Hematopoietic multipotent progenitor cell treated with erythropoietin and hydrocortisone succinate and interleukin-3 and kit ligand, for 15 days (in vitro differentiated cells): ENCODE results near the gene SYTL1.

Experiments used
- DNase-seq: peaks from one replicate; pipeline ENCODE4 v3.0.0-alpha.2; 2015; ENCODE audit warnings: low spot score

The SYTL1 gene

GRCh38 chr1:27364696-27365371, 23.0 kb downstream of the SYTL1 start:
- DNase-seq = no peak

- peak; percentile 78 for DNase-seq
Measured at GRCh38 chr1:27365372-27366112, 23.7 kb downstream of the SYTL1 start.

- no peak for DNase-seq
Measured at GRCh38 chr1:27366113-27366410, 24.2 kb downstream of the SYTL1 start.

- DNase-seq = peak; percentile 52
Measured at GRCh38 chr1:27366411-27367159, 24.8 kb downstream of the SYTL1 start, which contains the start of gene MAP3K6. MAP3K6 (minus strand) TSS chr1:27366961; CDS start chr1:27366597, 364 bp downstream.

- no peak for DNase-seq
Measured at GRCh38 chr1:27367160-27367650, 25.4 kb downstream of the SYTL1 start.

GRCh38 chr1:27368869-27369582, 27.2 kb downstream of the SYTL1 start:
- peak; percentile 57 for DNase-seq

- DNase-seq = no peak
Measured at GRCh38 chr1:27372022-27372807, 30.4 kb downstream of the SYTL1 start.

- no peak for DNase-seq
Measured at GRCh38 chr1:27372808-27373690, 31.2 kb downstream of the SYTL1 start.

GRCh38 chr1:27374362-27375086, 32.7 kb downstream of the SYTL1 start, which contains the start of gene FCN3:
FCN3 (minus strand) TSS chr1:27374824; CDS start chr1:27374818, 6 bp downstream.
- DNase-seq = no peak

- no peak for DNase-seq
Measured at GRCh38 chr1:27377760-27378495, 36.1 kb downstream of the SYTL1 start.

GRCh38 chr1:27379564-27380122, 37.8 kb downstream of the SYTL1 start:
- DNase-seq = no peak

- no peak for DNase-seq
Measured at GRCh38 chr1:27380224-27380623, 38.4 kb downstream of the SYTL1 start.

GRCh38 chr1:27380766-27381733, 39.2 kb downstream of the SYTL1 start:
- no peak for DNase-seq

- no peak for DNase-seq
Measured at GRCh38 chr1:27381969-27382762, 40.3 kb downstream of the SYTL1 start.

- peak; percentile 32 for DNase-seq
Measured at GRCh38 chr1:27383039-27383605, 41.3 kb downstream of the SYTL1 start, which contains the start of gene CD164L2. CD164L2 (minus strand) TSS chr1:27383333; CDS start chr1:27383239, 94 bp downstream.

GRCh38 chr1:27383661-27384060, 41.8 kb downstream of the SYTL1 start:
- DNase-seq = no peak
